NOMO-1 treated with DMSO at 0.1 percent for 48 hours (cell line): ENCODE measurements around the gene TPCN1.
"Not testable (repeated sequence)": the region's sequence is repeated elsewhere in the genome, so short reads cannot be mapped to it uniquely, and the experiment has no call there.

Experiments
- DNase-seq: peaks from one replicate; lab custom pipeline; 2025; ENCODE audit not compliant: unreplicated experiment; lab: John Stamatoyannopoulos, UW

TPCN1 gene

DNA sequence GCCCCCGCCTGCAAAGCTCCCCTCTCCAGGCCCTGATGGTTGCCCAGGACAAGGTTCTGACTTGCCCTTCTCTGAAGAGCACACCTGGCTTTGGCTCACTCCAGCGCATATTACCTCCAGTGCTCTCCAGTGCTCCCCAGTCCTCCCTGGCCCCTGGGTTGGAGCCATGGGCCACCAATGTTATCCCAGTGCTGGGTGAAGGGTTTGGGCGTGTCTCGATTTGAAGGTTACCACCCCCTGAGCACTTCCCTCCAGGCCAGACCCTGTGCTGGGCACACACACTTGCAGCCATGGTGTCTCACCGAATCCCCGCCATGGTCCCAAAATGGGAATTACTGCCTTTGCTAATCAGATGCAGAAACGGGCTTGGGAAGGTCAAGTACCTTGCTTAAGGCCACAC is 24.7 kb upstream of the TPCN1 start:
- DNase-seq = no peak

DNA sequence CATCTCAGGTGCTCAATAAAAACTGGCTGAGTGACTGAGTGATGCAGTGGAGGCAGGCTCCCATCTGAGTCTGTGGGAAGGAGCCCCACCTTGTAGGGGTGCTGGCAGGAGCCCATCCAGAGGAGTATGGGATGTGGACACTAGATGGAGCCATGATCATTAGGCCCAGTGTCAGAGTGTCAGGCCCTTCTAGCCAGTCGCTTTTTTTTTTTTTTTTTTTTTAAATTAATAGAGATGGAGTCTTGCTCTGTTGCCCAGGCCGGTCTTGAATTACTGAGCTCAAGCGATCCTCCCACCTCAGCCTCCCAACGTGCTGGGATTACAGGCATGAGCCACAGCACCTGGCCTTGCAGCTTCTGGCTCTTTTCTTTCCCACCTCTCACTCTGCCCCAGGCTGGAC is 24.3 kb upstream of the TPCN1 start:
- DNase-seq = peak; percentile 81

DNA sequence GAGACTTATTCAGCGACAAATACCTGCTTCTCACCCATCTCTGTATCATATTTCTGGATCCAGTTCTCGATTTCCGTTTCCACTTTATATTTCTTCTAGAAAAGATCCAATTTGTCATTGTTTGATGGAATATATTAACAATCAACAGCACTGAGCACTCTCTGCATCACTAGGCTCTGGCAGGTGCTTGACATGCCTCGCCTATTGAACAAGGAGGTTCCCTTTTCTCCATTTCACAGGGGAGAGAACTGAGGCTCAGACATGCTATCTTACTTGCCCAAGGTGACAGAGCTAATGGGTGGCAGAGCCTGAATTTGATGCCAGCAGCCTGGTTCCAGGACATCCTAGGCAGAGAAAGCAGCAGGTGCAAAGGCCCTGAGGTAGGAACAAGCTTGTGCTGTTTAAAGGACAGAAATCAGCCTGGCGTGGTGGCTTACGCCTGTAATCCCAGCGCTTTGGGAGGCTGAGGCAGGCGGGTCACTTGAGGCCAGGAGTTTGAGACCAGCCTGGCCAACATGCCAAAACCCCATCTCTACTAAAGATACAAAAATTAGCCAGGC is 23.7 kb upstream of the TPCN1 start:
- no peak for DNase-seq

DNA sequence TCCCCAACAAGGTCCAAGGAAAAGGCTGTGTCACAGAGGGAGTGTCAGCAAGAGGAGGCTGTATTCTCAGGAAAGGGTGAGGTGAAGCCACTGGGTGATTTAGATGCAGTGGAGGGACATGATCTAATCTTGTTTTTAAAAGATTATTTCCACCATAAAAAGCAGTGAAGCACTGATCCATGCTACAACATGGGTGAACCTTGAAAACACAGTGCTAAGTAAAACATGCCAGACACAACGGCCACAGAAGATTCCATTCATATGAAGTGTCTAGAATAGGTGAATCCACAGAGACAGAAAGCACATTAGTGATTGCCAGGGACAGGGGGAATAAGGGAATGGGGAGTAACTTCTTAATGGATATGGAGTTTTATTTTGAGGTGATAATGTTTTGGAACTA is 23.0 kb upstream of the TPCN1 start:
- DNase-seq = no peak

DNA sequence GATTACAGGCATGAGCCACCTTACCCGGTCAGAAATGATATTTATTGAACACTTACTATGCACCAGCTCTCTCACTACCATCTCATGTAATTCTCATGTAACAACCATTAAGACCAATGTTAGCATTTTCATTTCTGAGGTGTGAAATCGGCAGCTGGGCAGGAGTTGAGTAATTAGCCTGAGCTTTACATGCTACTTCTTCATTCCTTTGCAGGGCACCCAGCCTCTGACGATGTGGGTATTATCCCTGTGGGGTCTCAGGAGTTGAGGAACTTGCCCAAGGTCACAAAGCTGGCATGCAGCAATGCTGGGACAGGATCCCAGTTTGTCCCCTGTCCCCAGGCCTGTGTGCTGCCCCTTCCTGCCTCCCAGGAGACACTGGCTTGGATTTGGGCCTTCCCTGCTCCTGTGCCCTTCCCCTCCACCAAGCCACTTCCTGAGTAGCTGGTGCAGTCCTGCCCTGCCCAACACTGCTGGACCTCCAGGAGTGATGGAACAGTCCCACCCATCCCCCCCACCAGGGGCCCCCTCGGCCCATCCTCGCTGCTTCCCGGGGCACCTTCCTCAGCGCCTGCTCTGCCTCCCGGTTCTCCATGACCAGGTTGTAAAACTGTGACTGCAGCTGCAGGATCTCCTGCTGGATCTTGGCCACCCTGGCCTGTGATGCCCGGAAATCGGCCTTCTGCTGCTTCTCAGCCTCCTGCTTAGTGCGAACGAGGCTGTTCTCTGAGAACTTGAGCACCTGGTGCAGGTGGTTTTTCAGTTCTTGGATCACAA is 21.1 kb upstream of the TPCN1 start:
- DNase-seq = peak; percentile 62

DNA sequence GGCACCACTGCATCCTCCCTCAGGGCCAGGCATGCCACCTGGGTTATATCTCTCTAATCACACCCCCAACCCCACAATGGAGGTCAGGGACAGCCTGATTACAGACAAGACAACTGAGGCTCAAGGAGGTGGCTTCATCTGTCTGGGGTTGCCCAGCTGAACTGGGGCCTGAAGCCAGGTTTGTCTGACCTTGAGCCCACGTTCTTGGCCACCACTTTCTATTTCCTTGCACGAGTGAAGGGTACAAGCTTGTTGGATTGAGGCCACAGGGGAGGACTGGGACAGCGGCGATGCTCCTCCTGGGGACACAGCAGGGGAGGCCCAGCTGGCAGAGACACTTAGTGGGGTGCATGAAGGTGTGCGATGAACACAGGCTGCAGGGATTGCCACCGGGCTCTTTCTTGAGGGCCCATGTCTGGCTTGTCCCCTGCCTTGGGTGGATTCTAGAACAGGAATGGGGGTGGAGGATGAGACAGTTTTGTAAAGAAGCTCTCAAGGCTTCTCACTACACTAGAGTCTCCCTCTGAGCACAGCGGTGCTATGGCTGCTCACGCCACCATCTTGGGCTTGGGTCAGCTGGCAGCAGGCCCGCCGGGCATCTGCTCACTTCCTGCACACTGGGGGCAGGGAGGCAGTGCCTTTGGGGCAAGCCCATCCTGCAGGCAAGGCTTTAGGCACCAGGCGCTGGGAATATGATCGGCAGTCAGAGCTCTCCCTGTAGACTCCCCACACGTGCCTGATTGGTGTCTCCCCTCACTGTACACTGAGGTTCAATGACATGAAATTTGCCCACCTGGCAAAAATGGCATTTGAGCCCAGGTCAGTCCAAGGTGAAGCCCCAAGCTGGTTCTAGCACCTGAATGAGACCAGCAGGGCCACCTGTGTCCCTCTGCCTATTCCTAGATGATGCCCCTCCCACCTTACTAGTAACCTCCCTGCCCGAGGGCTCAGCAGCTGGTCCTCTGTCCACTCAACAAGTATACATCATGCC is 19.8 kb upstream of the TPCN1 start:
- no peak for DNase-seq

DNA sequence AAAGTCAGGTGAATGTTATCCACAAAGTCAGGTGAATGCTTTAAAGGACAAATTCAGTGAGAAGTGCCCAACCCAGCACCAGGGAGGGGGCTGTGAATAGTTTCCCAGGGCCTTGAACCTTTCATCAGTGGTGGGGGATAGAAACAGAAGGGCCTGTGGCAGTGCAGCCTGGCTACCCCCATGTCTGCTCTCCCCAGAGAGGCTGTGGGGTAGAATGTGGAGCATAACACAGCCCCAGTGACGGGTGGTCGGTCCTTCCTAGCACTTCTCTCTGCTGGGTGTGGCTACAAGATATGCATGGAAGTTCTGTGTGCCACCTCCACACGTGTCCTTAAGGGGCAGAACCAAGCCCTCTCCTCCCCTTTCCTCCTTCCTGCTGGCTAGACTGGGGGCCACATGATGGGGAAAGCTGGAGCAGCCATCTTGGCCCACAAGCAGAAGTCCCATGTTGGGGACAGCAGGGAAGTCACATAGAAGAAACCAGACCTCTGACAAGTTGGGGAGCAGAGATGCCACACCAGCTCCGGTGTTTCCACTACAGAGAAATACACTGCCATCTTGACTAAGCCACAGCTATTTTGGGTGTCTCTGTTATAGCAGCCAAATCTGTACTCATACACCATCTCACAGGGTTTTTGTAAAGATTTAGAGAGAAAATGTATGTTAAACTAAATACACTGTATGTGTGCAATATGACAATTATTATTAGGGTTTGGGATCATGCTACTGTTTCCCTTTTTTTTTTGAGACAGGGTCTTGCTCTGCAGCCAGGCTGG is 18.8 kb upstream of the TPCN1 start:
- no peak for DNase-seq

DNA sequence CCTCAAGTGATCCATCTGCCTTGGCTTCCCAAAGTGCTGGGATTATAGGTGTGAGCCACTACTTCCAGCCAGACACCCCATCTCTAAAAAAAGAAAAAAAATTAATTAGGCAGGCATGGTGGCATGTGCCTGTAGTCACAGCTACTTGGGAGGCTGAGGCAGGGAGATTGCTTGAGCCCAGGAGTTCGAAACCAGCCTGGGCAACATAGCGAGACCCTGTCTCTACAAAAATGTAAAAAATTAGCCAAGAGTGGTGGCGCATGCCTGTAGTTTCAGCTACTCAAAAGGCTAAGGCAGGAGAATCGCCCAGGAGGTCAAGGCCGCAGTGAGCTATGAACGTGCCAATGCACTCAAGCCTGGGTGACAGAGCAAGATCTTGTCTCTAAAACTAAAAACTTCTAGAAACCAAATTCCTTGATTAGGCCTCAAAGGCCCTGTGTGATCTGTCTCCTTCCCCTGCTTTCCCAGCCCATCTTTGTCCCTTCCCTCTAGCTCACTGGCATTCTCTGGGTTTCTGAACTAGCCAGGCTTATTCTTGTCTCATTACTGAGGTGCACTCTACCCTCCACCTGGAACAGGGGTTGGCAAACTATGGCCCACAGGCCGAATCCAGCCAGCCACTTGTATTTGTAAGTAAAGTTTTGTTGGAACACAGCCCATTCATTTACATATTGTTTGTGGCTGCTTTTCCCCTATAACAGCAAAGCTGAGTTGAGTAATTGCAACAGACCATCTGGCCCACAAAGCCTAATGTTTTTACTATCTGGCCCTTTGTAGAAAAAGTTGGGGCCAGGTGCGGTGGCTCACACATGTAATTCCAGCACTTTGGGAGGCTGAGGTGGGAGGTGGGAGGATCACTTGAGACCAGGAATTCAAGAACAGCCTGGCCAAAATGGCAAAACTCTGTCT is 17.2 kb upstream of the TPCN1 start:
- peak; percentile 48 for DNase-seq

DNA sequence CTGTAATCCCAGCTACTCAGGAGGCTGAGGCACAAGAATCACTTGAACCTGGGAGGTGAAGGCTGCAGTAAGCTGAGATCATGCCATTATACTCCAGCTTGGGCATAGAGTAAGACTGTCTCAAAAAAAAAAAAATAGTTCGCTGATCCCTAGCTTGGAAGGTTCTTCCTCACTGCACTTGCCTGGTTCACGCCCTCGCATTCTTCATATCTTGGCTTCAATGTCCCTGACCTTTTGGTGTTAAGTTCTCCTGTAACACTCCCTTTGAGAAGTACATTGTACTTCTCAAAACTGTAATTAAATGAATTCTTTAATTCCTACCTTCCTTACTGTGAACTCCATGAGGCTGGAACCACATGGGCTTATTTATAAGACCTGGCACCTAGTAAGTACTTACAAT is 16.5 kb upstream of the TPCN1 start:
- DNase-seq = no peak

DNA sequence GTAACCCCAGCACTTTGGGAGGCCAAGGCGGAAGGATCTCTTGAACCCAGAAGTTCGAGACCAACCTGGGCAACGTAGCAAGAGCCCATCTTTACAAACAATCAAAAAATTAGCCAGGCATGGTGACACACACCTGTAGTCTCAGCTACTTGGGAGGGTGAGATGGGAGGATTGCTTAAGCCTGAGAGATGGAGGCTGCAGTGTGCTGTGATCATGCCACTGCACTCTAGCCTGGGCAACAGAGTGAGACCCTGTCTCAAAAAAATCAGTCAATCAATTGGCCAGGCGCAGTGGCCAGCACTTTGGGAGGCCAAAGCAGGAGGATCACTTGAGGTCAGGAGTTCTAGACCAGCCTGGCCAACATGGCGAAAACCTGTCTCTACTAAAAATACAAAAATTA is 14.5 kb upstream of the TPCN1 start:
- not testable (repeated sequence) for DNase-seq

DNA sequence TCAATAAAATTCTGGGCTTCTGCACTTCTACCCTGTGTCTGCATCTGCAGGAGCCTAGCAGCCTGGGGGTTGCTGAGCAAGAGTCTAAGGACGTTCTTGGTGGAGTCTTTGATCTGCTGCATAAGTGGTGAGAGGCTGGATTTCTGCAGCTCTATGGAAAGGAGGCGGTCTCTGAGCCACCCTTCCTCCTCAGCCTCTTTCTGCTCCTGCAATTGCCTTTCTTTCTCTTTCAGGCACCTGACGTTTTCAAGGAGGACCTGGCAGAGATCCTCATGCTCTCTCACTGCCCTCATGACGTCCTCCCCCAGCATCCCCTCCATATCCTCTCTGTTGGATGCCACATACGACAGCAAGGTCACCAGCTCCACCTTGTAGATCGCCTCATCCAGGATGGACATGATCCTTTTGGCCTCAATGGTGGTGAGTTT is 13.6 kb upstream of the TPCN1 start:
- peak; percentile 38 for DNase-seq

DNA sequence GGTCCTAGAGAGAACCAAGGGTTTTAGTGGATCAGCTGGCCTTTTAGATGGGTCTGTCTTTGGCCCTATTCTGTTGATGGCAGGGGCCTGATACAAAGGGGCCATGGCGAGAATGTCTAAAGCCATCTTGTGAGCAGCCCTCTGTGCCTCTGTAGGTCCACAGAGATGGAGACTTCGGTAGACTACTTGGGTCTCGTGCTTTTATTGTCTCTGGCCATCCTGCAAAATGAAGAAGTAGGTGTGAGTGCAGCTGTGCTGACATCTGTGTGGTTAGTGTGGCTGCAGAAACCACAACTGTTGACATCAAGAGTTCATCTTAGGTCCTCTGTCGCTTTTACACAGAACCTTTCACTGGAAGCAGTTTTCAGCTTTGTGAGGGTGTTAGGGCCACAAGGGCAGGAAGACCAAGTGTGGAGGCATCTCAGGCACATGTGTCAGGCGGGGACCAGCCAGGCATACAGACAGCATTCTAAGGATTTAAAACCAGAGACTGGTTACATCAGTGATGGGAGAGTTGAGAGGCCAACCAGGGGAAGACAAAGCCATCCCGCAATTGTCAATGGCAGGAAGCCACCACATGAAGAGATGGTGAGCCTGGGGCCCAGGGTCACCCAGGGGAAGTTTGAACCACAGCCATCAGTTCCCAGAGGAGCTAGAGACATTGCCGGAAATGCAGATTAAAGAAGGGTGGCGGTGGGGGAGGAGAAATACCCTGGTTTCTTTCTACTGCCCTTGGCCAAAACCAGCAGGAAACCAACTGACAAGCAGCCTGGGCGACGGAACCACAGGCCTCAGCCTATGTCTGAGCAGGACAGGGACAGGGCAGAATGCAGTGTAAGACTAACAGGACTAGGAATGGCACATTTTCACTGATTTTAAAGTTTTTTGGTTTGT is 13.0 kb upstream of the TPCN1 start:
- peak; percentile 97 for DNase-seq

DNA sequence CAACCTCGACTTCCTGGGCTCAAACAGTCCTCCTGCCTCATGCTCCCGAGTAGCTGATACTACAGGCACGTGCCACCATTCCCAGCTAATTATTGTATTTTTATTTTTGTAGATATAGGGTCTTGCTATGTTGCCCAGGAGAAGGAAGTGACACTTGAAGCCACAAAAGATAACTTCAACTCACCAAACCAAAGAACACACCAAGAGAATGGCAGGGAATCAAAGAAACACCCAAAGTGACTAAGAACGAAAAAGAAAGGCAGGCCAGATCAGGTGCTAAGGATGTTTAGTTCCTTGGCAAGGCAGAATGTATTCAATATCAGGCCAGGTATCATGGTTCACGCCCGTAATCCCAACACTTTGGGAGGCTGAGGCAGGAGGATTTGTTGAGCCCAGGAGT is 10.1 kb upstream of the TPCN1 start:
- no peak for DNase-seq

DNA sequence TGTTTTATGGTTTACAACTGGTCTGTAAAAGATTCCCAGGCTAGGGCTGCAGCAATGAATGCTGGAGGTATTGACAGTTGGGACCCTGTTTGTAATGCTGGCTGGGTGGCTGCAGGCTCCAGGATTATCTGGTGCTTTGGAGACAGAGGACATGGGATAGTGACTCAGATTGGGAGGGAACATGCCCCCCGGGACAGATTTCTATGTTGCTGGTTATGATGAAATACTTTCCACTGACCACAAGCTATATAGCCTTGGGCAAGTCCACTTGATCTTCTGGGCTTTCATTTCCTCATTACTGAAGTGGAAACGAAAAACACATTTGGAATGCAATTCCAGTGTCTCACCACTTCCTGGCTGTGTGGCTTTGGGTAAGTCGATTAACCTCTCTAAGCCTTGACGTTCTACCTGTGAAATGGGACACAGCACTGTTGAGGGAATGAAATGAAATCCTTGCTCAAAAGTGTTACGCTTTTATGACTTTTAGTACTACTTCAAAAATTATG is 6.3 kb upstream of the TPCN1 start:
- DNase-seq = peak; percentile 97

DNA sequence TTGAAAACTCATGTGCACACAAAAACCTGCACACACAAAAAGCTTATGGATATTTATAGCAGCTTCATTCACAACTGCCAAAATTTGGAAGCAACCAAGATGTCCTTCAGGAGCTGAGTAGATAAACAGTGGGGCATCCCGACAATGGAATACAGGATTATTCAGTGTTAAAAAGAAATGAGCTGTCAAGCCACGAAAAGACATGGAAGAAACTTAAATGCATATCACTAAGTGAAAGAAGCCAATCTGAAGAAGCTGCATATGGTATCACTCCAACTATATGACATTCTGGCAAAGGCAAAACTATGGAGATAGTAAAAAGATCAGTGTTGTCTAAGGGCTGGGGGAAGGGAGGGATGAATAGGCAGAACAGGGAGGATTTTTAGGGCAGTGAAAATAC is 5.2 kb upstream of the TPCN1 start:
- DNase-seq = no peak

DNA sequence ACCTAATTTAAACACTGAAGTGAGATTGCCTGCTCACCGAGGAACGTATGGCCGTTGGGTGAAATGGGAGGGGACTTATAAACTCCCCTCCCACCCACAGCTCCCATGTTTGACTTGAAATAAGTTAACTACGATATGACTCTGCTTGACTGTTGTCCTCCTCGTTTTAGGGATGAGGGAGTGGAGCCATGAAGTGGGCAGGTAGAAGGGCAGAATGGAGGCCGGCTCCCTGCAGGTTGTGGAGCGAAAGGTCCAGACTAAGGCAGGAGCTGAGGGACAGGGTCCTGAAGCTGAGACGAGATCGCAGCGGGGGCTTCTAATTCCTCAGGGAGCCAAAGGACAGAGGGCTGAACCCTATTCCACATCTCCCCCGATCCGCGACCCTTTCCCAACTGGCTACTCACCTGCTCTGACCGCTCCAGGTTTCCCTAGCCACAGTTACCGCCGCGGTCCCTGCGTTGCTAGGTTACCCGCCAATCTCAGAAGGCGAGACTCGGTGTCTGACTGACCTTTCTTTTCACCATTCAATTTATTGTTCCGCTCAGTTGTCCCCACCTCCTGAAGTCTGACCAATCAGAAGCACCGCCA is 577 bp upstream of the TPCN1 start:
- DNase-seq = no peak

DNA sequence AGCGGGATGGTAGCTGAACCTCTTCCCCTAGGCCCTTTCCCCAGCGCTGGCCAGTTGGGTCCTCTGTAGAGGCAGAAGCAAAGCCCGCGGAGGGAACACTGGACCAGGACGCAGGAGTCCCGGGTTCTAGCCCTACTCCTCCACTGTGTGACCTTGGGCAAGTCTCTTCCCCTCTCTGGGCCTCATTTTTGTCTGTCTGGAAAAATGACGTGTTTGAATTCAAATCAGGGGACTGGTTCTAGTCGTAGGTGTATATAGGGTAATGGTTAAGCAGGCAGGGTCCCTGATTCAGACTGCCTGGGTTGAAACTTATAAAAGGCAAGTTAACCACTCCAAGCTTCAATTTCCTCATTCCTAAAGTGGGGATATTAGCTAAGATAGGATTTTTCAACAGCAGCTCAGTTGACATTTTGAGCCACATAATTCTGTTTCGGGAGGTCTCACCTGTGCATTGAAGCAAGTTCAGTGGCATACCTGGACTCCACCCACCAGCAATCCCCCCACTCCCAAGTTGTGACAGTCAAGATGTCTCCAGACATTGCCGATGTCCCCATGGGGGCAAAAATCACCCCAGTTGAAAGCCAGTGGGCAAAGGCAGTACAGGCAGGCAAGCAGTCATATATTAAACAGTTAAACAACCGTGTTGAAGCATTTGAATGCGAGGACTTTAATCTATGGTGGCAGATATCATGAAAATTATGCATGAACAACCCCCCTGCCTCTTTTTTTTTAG is 899 bp downstream of the TPCN1 start:
- peak; percentile 10 for DNase-seq
